Peyer's patch (tissue), 4 donors: ENCODE results near the gene SDHAF3. TPM values are rescaled to one million over a fixed set of nuclear protein-coding genes. Genes with fewer than 3 reads are reported as not detected.
"Not testable (repeated sequence)": the region's sequence is repeated elsewhere in the genome, so short reads cannot be mapped to it uniquely, and the experiment has no call there.

Experiments used
- DNase-seq, 3 donors: peaks; one replicate each; pipeline ENCODE4 v3.0.0-alpha.2; 2017 to 2019
- H3K27ac ChIP-seq, 4 donors: fragments of 200-600 bp; sonication (generic); one replicate each; pipeline ENCODE4 v1.5.1; 2016 to 2019
- H3K27me3 ChIP-seq, 2 donors: fragments of 200-600 bp; sonication (generic); one replicate each; pipeline ENCODE4 v1.5.1; 2019
- H3K36me3 ChIP-seq, 3 donors: fragments of 200-600 bp; sonication (generic); one replicate each; pipeline ENCODE4 v1.5.1; 2016 to 2019
- H3K4me1 ChIP-seq, 4 donors: fragments of 200-600 bp; sonication (generic); one replicate each; pipeline ENCODE4 v1.5.1; 2016 to 2019
- H3K4me3 ChIP-seq, 4 donors: fragments of 200-600 bp; sonication (generic); 1 replicate in 3 of 4; 2 replicates in 1 of 4; pipeline ENCODE4 v1.5.1; 2016 to 2019; ENCODE audit warnings: mild to moderate bottlenecking in 1 of 4
- H3K9me3 ChIP-seq, 4 donors: fragments of 200-600 bp; sonication (generic); one replicate each; pipeline ENCODE4 v1.5.1; 2016 to 2019; ENCODE audit warnings: mild to moderate bottlenecking in 1 of 4
- CTCF ChIP-seq, 6 experiments: fragments of 450-650 bp in 4 of 6; fragments of 200-600 bp in 2 of 6; sonication (generic) in 1 of 6; IDR thresholded peaks; one replicate each; pipeline ENCODE4 v1.5.1; 2017 to 2019; ENCODE audit warnings: antibody characterized with exemption in 6 of 6, mild to moderate bottlenecking in 3 of 6, moderate library complexity in 1 of 6
- POLR2A ChIP-seq, 2 donors: fragments of 450-650 bp; IDR thresholded peaks; one replicate each; pipeline ENCODE4 v1.5.1; 2017; ENCODE audit warnings: antibody characterized with exemption in 2 of 2, mild to moderate bottlenecking in 2 of 2, moderate library complexity in 2 of 2
- total RNA-seq, 4 donors: library from RNA; depleted of rRNA; stranded (reverse); fragments of >200 nt; gene quantifications; one replicate each; pipeline ENCODE4 v1.1.0, GENCODE V29; 2016

SDHAF3 gene
- total RNA-seq, 4 donors from 2014 or later: 2.9 to 25.6 (median 6.2) TPM

GRCh38 chr7:97174303-97174702 is 56.8 kb downstream of the SDHAF3 start:
- H3K4me1 ChIP-seq: no peaks in the 10 kb centered on the region
- no peak for DNase-seq
- no peaks in the 10 kb centered on the region for H3K9me3 ChIP-seq
- H3K27me3 ChIP-seq: no peaks in the 10 kb centered on the region
- no peak overlapping the region for H3K27ac ChIP-seq
- no peak overlapping the region for H3K4me3 ChIP-seq
- no peak for TF ChIP-seq CTCF (IDR thresholded peaks at IDR 0.05)
- TF ChIP-seq POLR2A (IDR thresholded peaks at IDR 0.05): no peak
- H3K36me3 ChIP-seq: no peaks in the 10 kb centered on the region

GRCh38 chr7:97179454-97180104 is 62.1 kb downstream of the SDHAF3 start:
- H3K27ac ChIP-seq: no peak overlapping the region
- H3K36me3 ChIP-seq: no peaks in the 10 kb centered on the region
- no peaks in the 10 kb centered on the region for H3K9me3 ChIP-seq
- no peaks in the 10 kb centered on the region for H3K4me1 ChIP-seq
- DNase-seq: peak in 1 of 3 donors; percentile 69
- TF ChIP-seq CTCF (IDR thresholded peaks at IDR 0.05): peak in 5 of 6 experiments; percentile 54 to 72 (median 58)
- TF ChIP-seq POLR2A (IDR thresholded peaks at IDR 0.05): no peak
- no peaks in the 10 kb centered on the region for H3K27me3 ChIP-seq
- H3K4me3 ChIP-seq: no peak overlapping the region

GRCh38 chr7:97187067-97187466 is 69.6 kb downstream of the SDHAF3 start:
- Histone ChIP-seq H3K4me1 (no peaks in the 10 kb centered on the region), H3K36me3 (no peaks in the 10 kb centered on the region), H3K27ac (no peak overlapping the region), H3K4me3 (no peak overlapping the region), H3K9me3 (no peaks in the 10 kb centered on the region), H3K27me3 (no peaks in the 10 kb centered on the region)
- TF ChIP-seq CTCF (IDR thresholded peaks at IDR 0.05) (no peak), POLR2A (IDR thresholded peaks at IDR 0.05) (no peak)
- no peak for DNase-seq

GRCh38 chr7:97196174-97196573 is 78.7 kb downstream of the SDHAF3 start:
- not testable (repeated sequence) for H3K9me3 ChIP-seq, H3K27ac ChIP-seq, H3K36me3 ChIP-seq

GRCh38 chr7:97198596-97198995 is 81.1 kb downstream of the SDHAF3 start:
- no peak overlapping the region for H3K4me3 ChIP-seq
- TF ChIP-seq POLR2A (IDR thresholded peaks at IDR 0.05): no peak
- no peak for TF ChIP-seq CTCF (IDR thresholded peaks at IDR 0.05)

More at GRCh38 chr7:97196174-97196573, 78.7 kb downstream of the SDHAF3 start:
- not testable (repeated sequence) for H3K4me3 ChIP-seq, DNase-seq, H3K27me3 ChIP-seq, H3K4me1 ChIP-seq

GRCh38 chr7:97200018-97200417 is 82.5 kb downstream of the SDHAF3 start:
- no peaks in the 10 kb centered on the region for H3K4me1 ChIP-seq
- H3K9me3 ChIP-seq: no peaks in the 10 kb centered on the region
- no peak for DNase-seq
- TF ChIP-seq POLR2A (IDR thresholded peaks at IDR 0.05) (no peak), CTCF (IDR thresholded peaks at IDR 0.05) (no peak)
- no peak overlapping the region for H3K4me3 ChIP-seq
- H3K27ac ChIP-seq: no peak overlapping the region
- no peaks in the 10 kb centered on the region for H3K27me3 ChIP-seq
- no peaks in the 10 kb centered on the region for H3K36me3 ChIP-seq

More at GRCh38 chr7:97198596-97198995, 81.1 kb downstream of the SDHAF3 start:
- H3K27me3 ChIP-seq: no peaks in the 10 kb centered on the region
- no peaks in the 10 kb centered on the region for H3K4me1 ChIP-seq
- no peaks in the 10 kb centered on the region for H3K36me3 ChIP-seq
- DNase-seq: no peak
- no peaks in the 10 kb centered on the region for H3K9me3 ChIP-seq
- no peak overlapping the region for H3K27ac ChIP-seq
